Upper lobe of left lung (tissue), 6 donors: ENCODE results near the gene ZNF681. TPM values are rescaled to one million over a fixed set of nuclear protein-coding genes. Genes with fewer than 3 reads are reported as not detected.

Source experiments
- ATAC-seq, 2 donors: fragments of 200-7000 bp; cut with Tn5 transposase; one replicate each; pipeline ENCODE4 v1.9.1; 2022; ENCODE audit warnings: mild to moderate bottlenecking in 2 of 2, moderate library complexity in 2 of 2; ENCODE audit not compliant: low FRiP score in 2 of 2
- DNase-seq, 2 donors: peaks; one replicate each; pipeline ENCODE4 v3.0.0-alpha.2; 2019 to 2020
- H3K27ac ChIP-seq, 4 donors: fragments of 200-600 bp; sonication (generic); one replicate each; pipeline ENCODE4 v1.5.1; 2016 to 2019
- H3K27me3 ChIP-seq, 4 donors: fragments of 200-600 bp; sonication (generic); one replicate each; pipeline ENCODE4 v1.5.1; 2017 to 2019
- H3K36me3 ChIP-seq, 4 donors: fragments of 200-600 bp; sonication (generic); one replicate each; pipeline ENCODE4 v1.5.1; 2016 to 2019
- H3K4me1 ChIP-seq, 4 donors: fragments of 200-600 bp; sonication (generic); one replicate each; pipeline ENCODE4 v1.5.1; 2018 to 2019
- H3K4me3 ChIP-seq, 4 donors: fragments of 200-600 bp; sonication (generic); one replicate each; pipeline ENCODE4 v1.5.1; 2017 to 2019; ENCODE audit warnings: mild to moderate bottlenecking in 2 of 4, moderate library complexity in 1 of 4
- H3K9me3 ChIP-seq, 4 donors: fragments of 200-600 bp; sonication (generic); one replicate each; pipeline ENCODE4 v1.5.1; 2018 to 2019
- CTCF ChIP-seq, 6 experiments: fragments of 450-650 bp in 4 of 6; fragments of 200-600 bp in 2 of 6; sonication (generic) in 2 of 6; IDR thresholded peaks; one replicate each; pipeline ENCODE4 v1.5.1; 2016 to 2019; ENCODE audit warnings: antibody characterized with exemption in 6 of 6
- EP300 ChIP-seq, 4 donors: sonication (generic); formaldehyde crosslinking; IDR thresholded peaks; one replicate each; pipeline ENCODE4 v1.5.1; 2017; ENCODE audit warnings: antibody characterized with exemption in 4 of 4, control low read depth in 2 of 4
- POLR2A ChIP-seq, 4 donors: fragments of 450-650 bp; IDR thresholded peaks; one replicate each; pipeline ENCODE4 v1.5.1; 2016 to 2017; ENCODE audit warnings: antibody characterized with exemption in 4 of 4, mild to moderate bottlenecking in 2 of 4
- POLR2AphosphoS5 ChIP-seq, 2 donors: sonication (generic); formaldehyde crosslinking; IDR thresholded peaks; one replicate each; pipeline ENCODE4 v1.5.1; 2017; ENCODE audit warnings: antibody characterized with exemption in 2 of 2
- WGBS, 2 donors: methylation state at CpG; one replicate each; pipeline ENCODE4 v1.1.5; 2017 to 2018; 5-methylcytosine and 5-hydroxymethylcytosine counted together
- total RNA-seq, 6 donors: library from RNA; depleted of rRNA in 4 of 6; stranded (reverse); fragments of >200 nt in 4 of 6; gene quantifications; one replicate each; pipeline versions ENCODE4 v1.1.0 to v1.2.1, GENCODE V29; 2016 to 2021
- donor health status: DM: no; HTN: no; CAD: no; lungs with moderate emphysema.
- donor health status: DM: no; HTN: yes; CAD: no; lungs with severe emphysema.

ZNF681 gene
- total RNA-seq, 6 donors from 2014 or later: 0.67 to 3.9 (median 1.4) TPM

GRCh38 chr19:23777216-23777615 lies 18.5 kb upstream of the ZNF681 start:
- Histone ChIP-seq H3K4me3 (no peak overlapping the region), H3K4me1 (no peaks in the 10 kb centered on the region), H3K36me3 (peaks cover 0 to 26% (median 2%) of the 10 kb centered on the region in 4 donors), H3K9me3 (peaks cover 0 to 4% (median 0%) of the 10 kb centered on the region in 4 donors), H3K27ac (no peak overlapping the region), H3K27me3 (no peaks in the 10 kb centered on the region)
- ATAC-seq (no peak), DNase-seq (no peak)
- 61 to 67% methylated on average over 3 of the region's 3 CpGs for WGBS, 2 donors
- TF ChIP-seq POLR2A (IDR thresholded peaks at IDR 0.05) (no peak), POLR2AphosphoS5 (IDR thresholded peaks at IDR 0.05) (no peak), CTCF (IDR thresholded peaks at IDR 0.05) (no peak), EP300 (IDR thresholded peaks at IDR 0.05) (no peak)

- H3K9me3 ChIP-seq: peaks cover 0 to 4% (median 0%) of the 10 kb centered on the region in 4 donors
- no peak for TF ChIP-seq CTCF (IDR thresholded peaks at IDR 0.05)
- TF ChIP-seq POLR2AphosphoS5 (IDR thresholded peaks at IDR 0.05): no peak
- TF ChIP-seq POLR2A (IDR thresholded peaks at IDR 0.05): no peak
- no peak for TF ChIP-seq EP300 (IDR thresholded peaks at IDR 0.05)
- no peak for ATAC-seq
- no peak overlapping the region for H3K4me3 ChIP-seq
- H3K27me3 ChIP-seq: no peaks in the 10 kb centered on the region
- no peak for DNase-seq
- no peaks in the 10 kb centered on the region for H3K4me1 ChIP-seq
- WGBS, 2 donors: 80 to 96% methylated on average over 1 to 2 of the region's 2 CpGs
- no peak overlapping the region for H3K27ac ChIP-seq
- H3K36me3 ChIP-seq: peaks cover 0 to 22% (median 2%) of the 10 kb centered on the region in 4 donors
Measured at GRCh38 chr19:23776507-23777205, 18.0 kb upstream of the ZNF681 start.

GRCh38 chr19:23774524-23774971 lies 15.9 kb upstream of the ZNF681 start:
- no peaks in the 10 kb centered on the region for H3K27me3 ChIP-seq
- H3K9me3 ChIP-seq: peaks cover 0 to 4% (median 0%) of the 10 kb centered on the region in 4 donors
- H3K4me1 ChIP-seq: no peaks in the 10 kb centered on the region
- peaks cover 0 to 19% (median 2%) of the 10 kb centered on the region in 4 donors for H3K36me3 ChIP-seq
- no peak overlapping the region for H3K4me3 ChIP-seq
- no peak for ATAC-seq
- no peak for DNase-seq
- H3K27ac ChIP-seq: no peak overlapping the region
- TF ChIP-seq POLR2AphosphoS5 (IDR thresholded peaks at IDR 0.05): no peak
- TF ChIP-seq EP300 (IDR thresholded peaks at IDR 0.05): no peak
- no peak for TF ChIP-seq CTCF (IDR thresholded peaks at IDR 0.05)
- TF ChIP-seq POLR2A (IDR thresholded peaks at IDR 0.05): no peak

GRCh38 chr19:23774106-23774505 lies 15.4 kb upstream of the ZNF681 start:
- H3K27me3 ChIP-seq: no peaks in the 10 kb centered on the region
- DNase-seq (no peak), ATAC-seq (no peak)
- H3K9me3 ChIP-seq: peaks cover 0 to 4% (median 0%) of the 10 kb centered on the region in 4 donors
- no peak overlapping the region for H3K27ac ChIP-seq
- H3K4me3 ChIP-seq: no peak overlapping the region
- WGBS, 2 donors: 62 to 67% methylated on average over 4 of the region's 4 CpGs
- TF ChIP-seq EP300 (IDR thresholded peaks at IDR 0.05): no peak
- TF ChIP-seq POLR2AphosphoS5 (IDR thresholded peaks at IDR 0.05): no peak
- no peak for TF ChIP-seq CTCF (IDR thresholded peaks at IDR 0.05)
- TF ChIP-seq POLR2A (IDR thresholded peaks at IDR 0.05): no peak
- H3K36me3 ChIP-seq: peaks cover 0 to 17% (median 2%) of the 10 kb centered on the region in 4 donors
- H3K4me1 ChIP-seq: no peaks in the 10 kb centered on the region

GRCh38 chr19:23772675-23773063 lies 14.0 kb upstream of the ZNF681 start:
- H3K9me3 ChIP-seq: peaks cover 0 to 7% (median 0%) of the 10 kb centered on the region in 4 donors
- H3K27me3 ChIP-seq: no peaks in the 10 kb centered on the region
- 94 to 100% methylated on average over 2 of the region's 2 CpGs for WGBS, 2 donors
- ATAC-seq (no peak), DNase-seq (no peak)
- H3K4me1 ChIP-seq: no peaks in the 10 kb centered on the region
- no peak overlapping the region for H3K4me3 ChIP-seq
- no peak for TF ChIP-seq POLR2A (IDR thresholded peaks at IDR 0.05)
- no peak for TF ChIP-seq POLR2AphosphoS5 (IDR thresholded peaks at IDR 0.05)
- no peak for TF ChIP-seq CTCF (IDR thresholded peaks at IDR 0.05)
- no peak for TF ChIP-seq EP300 (IDR thresholded peaks at IDR 0.05)
- H3K27ac ChIP-seq: no peak overlapping the region
- H3K36me3 ChIP-seq: peaks cover 0 to 8% (median 0%) of the 10 kb centered on the region in 4 donors
